HG02798 (cell line): ENCODE results near the gene DENND1C.

Experiments
- ATAC-seq: cut with Tn5 transposase; IDR thresholded peaks from one replicate; pipeline ENCODE4 v1.9.1; 2021; ENCODE audit warnings: mild to moderate bottlenecking; ENCODE audit not compliant: unreplicated experiment, poor library complexity

The DENND1C gene

DNA sequence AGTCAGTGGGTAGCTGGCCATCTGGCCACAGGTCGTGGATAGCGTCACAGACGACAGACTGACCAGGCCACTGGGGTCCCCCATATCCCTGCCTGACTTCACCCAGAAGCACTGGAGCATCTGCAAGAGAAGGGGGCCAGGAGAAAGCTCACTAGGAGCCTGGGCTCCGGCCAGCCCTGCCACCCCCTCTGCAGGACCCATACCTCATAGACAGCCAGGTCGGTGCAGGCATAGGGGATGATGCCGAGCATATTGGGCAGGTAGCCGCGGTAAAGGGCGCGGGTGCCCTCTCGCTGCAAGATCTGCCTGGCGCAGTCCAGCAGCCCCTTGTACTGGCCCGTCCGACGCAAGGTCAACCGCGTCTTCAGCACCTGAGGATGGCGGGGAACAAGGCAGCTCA is 54.5 kb downstream of the DENND1C start:
- ATAC-seq = no peak

DNA sequence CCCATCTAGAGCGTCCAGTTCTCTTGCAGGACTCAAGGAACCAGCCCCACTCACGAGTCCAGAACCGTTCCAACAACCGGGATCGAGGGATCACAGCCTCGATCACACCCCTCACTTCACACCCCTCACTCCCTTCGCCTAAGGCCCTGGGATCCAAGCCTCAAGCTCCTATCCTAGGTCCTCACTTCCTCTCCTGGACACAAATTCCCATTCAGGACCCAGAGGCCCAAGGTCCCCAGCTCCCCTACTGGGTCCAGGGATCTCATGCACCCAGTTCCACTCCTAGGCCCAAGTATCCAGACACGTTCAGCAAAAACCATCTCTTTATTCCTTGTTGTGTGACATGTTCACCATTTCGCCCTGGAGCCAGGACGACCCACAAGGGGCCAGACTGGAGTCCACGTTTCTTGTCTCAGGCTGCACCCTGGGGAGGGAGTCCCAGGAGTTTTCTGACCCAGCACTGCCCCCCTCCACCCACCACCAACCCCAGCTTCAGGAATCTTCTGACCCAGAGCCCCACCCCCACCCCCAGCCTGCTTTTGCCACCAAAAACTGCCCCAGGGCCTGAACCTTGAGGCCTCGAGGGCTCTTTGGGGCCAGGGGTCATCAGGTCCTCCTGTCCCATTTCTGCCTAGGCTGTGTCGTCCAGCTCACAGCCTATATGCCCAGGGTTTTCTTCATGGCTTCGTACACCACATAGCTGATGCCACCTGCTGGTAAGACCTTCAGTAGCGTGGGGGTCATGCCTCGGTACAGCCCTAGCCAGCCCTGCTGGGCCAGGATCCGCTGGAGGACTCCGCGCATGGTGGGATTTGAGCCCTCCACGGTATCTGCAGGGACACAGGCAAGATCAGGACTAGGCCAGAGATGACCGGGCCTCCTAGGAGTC is 55.6 kb downstream of the DENND1C start:
- ATAC-seq = no peak

DNA sequence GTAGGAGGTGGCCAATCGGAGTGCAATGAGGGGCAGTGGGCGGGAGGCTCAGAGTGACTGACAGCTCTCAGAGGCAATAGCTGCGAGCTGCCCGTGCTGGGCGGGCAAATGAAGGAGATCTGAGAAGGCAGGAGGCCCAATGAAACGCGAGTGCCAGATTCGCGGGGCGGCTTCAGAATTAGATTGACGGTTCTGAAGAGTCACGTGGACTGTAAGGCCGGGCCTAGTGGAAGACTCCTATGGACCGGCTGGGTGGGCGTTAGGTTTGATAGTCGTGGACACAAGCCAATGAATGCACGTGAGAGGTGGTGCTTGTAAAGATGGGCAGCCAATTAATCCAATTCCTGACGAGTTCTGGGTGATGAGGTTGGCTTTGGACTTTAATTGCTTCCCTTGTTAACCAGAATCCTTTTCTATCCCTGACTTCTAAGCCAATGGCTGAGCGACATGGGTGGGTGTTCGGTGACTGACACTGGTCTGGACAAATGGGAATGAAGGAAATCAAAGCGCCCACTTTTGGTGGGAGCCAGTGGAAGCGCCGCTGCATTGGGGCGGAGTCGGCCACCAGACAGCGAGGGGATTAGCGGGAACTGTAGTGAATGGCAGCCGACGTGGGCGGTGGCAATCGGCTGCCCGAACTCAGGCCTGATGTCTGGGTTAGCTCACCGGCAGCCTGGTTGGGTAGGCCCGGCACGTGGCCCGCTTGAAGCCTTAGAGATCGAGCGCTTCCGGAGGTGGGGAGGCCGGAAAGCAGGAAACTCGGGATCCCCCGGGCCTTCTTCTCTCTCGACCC is 56.5 kb downstream of the DENND1C start:
- peak; percentile 90 for ATAC-seq

DNA sequence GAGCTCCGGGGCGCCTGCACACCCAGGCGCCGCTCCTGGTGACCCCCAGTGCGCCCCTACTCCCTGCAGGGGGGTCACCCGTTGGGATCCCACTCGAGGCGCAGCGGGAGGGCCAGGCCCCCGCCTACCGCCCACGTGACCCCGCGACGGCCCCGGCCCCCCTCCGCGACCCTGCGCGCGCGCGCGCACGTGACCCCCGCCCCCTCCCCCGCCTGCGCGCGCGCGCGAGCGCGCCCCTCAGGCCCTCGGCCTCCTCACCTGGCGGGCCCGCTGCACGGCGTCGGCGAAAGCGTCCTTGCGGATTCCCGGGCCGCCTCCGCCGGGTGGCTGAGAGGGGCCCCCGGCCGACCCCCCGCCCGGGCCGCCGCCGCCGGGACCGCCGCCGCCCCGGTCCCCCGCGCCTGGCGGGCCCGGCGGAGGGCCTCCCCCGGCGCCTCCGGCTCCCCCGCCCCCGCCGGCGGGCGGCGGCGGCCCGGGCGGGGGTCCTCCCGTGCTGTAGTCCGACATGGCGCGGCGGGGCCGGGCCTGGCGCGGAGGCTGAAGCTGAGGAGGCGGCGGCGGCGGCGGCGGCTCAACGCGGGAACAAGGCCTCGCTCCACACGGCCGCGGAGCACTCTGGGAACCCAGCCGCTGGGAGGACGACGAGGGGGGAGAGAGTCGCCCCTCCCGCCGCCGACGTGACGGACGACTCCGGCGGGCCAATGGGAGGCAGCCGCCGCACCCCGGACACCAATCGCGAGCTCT is 57.2 kb downstream of the DENND1C start, which contains the start of gene KHSRP:
TSS of gene KHSRP (minus strand) at position 617 of the 744 bp plus-strand sequence. CDS start at position 507, 110 bp downstream.
- no peak for ATAC-seq

DNA sequence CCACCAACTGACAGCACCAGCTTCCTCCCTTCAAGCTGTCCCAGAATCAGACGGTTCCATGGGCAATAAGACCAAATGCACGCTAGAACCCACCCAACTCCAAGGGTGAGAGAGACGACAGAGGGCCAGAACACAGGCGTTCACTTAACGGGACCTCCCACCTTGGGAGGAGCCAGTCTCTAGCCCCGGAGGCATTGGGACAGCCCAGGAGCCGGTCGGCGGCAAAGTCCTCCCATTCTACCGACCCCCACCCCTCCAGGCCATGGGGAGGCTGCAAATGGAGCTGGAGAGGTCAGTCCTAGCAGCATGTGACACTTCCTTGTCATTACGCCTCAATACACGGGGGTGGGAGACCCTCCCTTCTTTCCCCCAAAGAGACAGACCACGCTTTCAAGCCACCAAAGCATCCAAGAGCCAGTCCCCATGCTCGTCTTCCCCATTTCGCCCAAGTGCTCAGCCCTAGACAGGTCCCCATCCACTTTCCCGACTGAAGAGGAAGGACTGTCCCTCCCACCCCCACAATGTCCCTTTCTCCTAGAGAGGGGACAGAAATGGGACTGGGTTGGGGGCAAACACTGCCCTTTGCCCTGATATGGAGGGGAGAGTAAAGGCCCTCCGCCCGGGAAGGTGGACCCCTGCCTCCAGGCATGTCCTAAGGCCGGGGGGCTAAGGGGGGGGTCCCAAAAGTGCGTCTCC is 57.9 kb downstream of the DENND1C start:
- ATAC-seq = no peak

DNA sequence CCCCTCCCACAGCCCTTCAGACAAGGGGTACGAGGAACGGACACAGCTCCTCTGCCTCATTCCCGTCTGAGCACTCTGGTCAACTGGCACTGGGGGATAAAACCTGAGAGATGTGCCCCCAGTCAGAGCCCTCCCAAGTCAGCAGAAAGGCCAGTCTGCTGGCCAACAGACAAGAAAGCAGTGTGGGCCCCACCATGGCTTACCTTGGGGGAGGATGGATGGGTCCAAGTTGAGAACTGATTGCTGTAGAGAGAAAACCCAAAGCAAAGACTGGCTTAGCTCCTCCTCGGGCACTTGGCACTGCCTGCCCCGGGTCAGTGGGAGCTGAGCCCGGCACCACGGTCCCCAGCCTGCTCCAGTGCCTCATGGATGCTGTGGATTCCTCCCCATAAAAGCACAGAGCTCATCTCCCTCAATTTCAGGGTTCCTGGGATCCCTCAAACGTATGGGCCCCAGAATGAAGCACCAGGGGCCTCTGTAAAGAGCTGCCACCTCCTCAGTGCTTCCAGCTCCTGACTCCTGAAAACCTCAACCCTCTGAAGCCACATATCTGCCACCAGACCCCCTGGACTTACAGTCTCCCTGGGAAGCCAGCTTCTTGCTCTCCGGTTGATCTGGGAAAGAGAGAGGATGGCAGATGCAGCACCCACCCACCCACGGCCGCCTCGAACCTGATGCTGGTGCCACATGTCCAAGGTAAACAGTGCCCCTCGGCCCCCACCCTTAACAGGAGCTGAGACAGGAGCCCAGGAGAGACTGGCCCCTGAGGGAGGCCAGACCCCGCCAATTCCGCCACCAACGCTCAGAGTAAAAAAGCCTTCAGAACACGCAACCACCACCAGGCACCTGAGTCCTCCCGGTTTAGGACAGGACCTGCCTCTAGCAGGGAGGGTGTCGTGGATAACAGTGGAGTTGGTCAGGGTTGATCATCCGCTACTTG is 60.2 kb downstream of the DENND1C start:
- ATAC-seq = no peak

DNA sequence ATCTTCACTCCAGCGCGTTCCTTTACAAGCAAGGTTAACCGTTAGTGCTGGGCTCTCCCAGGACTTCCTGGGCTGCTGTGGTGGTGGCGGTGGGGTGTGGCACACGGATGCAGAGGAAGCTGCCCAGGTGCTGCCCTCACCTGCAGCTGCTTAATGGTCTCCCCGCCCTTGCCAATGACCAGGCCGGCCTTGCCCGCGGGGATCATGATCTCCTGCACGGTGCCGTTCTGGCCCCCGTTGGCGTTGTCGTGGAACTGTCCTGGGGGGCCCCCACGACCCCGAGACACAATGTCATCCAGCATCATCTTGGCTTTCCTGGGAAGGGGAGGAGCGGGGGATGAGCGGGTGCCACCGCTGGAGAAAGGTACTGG is 63.0 kb downstream of the DENND1C start:
- no peak for ATAC-seq

DNA sequence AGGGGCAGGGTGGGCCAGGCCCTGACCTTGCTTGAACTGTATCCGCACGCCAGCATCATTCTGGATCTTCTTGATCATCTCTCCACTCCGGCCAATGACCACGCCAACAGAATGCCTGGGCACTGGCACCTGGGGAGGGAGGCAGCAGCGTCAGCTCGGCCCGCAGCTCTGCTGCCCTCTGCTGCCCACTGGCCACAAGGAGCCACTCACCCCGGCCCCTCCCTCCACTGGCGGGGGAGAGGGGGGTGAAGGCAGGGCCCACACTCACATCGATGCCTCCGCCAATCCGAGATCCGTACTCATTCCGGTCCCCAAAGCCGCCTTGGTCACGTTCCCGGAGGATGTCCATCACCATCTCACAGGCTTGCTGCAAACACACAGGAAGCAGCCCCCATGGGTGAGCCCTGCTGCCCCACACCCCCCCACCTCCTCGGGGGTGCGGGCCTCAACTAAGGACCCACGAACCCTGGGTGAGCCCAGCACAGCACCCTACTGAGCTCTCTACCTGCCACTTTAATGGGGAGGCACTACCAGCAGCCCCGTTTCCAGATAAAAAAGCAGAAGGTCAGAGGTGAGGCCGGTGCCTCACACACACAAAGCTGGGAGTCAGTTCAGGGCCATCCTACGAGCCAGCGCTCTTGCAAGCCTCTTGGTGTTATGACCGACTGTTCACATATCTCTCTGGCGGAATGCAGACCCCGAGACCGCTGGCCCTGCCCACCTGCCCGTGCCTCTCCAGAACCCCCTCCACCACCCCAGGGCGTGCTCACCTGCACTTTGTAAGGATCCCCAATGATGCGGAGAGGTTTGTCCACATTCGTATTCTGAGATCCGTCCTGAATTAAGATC is 63.6 kb downstream of the DENND1C start:
- ATAC-seq = no peak
